ENCODE measurements around the gene GH1. TPM values are rescaled to one million over a fixed set of nuclear protein-coding genes. Genes with fewer than 3 reads are reported as not detected.
A peak's percentile ranks its signal among the peaks of the same experiment; 100 is the strongest.

Gene GH1
- total and polyA plus RNA-seq, 2 of the 13 experiments (the other 11 are each of a cell fraction or from before 2014, with no cell fraction given), result not detected

- TF ChIP-seq ARID4A (CRISPR knock-in tag; IDR thresholded peaks at IDR 0.05; ENCODE audit: borderline replicate concordance) (0 out of 2 replicates have a peak, but pooled peaks have one; percentile 16), ZNF557 (CRISPR knock-in tag; IDR thresholded peaks at IDR 0.05) (no peak), HMGXB4 (CRISPR knock-in tag; IDR thresholded peaks at IDR 0.05; ENCODE audit: borderline replicate concordance in 1 of 2, low read depth in 1 of 2) (no peak), SRSF1 (optimal IDR thresholded peaks at IDR 0.05; ENCODE audit: low read depth, low read length) (no peak), KLF11 (CRISPR knock-in tag; IDR thresholded peaks at IDR 0.05) (no peak), ZNF275 (CRISPR knock-in tag; IDR thresholded peaks at IDR 0.05; ENCODE audit: borderline replicate concordance) (no peak)
Observed at GRCh38 chr17:63950940-63951907, 32.6 kb upstream of the GH1 start (continued).

All from HepG2 (cell line).